GM23248 (cell line): Measurements from ENCODE around the gene ZDHHC3.

ENCODE experiments used
- EZH2 ChIP-seq: fragments of 200-600 bp; sonication (generic); IDR thresholded peaks from 2 replicates; pipeline ENCODE4 v1.6.1; 2018; ENCODE audit warnings: antibody characterized with exemption, mild to moderate bottlenecking; ENCODE audit not compliant: insufficient read depth, poor library complexity, severe bottlenecking
- EZH2phosphoT487 ChIP-seq: fragments of 200-600 bp; sonication (generic); IDR thresholded peaks from 2 replicates; pipeline ENCODE4 v1.6.1; 2018; ENCODE audit warnings: antibody characterized with exemption, moderate library complexity, mild to moderate bottlenecking, low read depth; ENCODE audit not compliant: insufficient read depth

- TF ChIP-seq EZH2 (no peak), EZH2phosphoT487 (no peak)
These were observed 68.4 kb downstream of the ZDHHC3 start for GRCh38 chr3:44907612-44908011.
